NCI-H146 treated with DMSO at 0.1 percent for 48 hours (cell line): ENCODE results near the gene CDHR2.
A peak's percentile ranks its signal among the peaks of the same experiment; 100 is the strongest.

Experiments
- DNase-seq: peaks from one replicate; lab custom pipeline; 2025; ENCODE audit not compliant: unreplicated experiment; lab: John Stamatoyannopoulos, UW

Gene CDHR2

GRCh38 chr5:176616511-176616910 is 67.4 kb downstream of the CDHR2 start:
- DNase-seq = no peak

GRCh38 chr5:176618783-176619182 is 69.6 kb downstream of the CDHR2 start:
- no peak for DNase-seq

GRCh38 chr5:176619203-176619568 is 70.0 kb downstream of the CDHR2 start:
- DNase-seq = peak; percentile 70

GRCh38 chr5:176619569-176620332 is 70.6 kb downstream of the CDHR2 start:
- no peak for DNase-seq

GRCh38 chr5:176620333-176620981 is 71.3 kb downstream of the CDHR2 start:
- no peak for DNase-seq

- no peak for DNase-seq
Measured at GRCh38 chr5:176621661-176622079, 72.5 kb downstream of the CDHR2 start.

- no peak for DNase-seq
Measured at GRCh38 chr5:176624142-176624541, 75.0 kb downstream of the CDHR2 start.

GRCh38 chr5:176624938-176625337 is 75.8 kb downstream of the CDHR2 start:
- no peak for DNase-seq

- DNase-seq = no peak
Measured at GRCh38 chr5:176625512-176625911, 76.4 kb downstream of the CDHR2 start.

GRCh38 chr5:176625966-176626875 is 77.1 kb downstream of the CDHR2 start:
- DNase-seq = no peak

- DNase-seq = no peak
Measured at GRCh38 chr5:176626876-176627236, 77.7 kb downstream of the CDHR2 start.

GRCh38 chr5:176627582-176627981 is 78.4 kb downstream of the CDHR2 start:
- DNase-seq = no peak

- no peak for DNase-seq
Measured at GRCh38 chr5:176628406-176629228, 79.5 kb downstream of the CDHR2 start.

GRCh38 chr5:176629317-176629852 is 80.2 kb downstream of the CDHR2 start:
- no peak for DNase-seq

- DNase-seq = peak; percentile 28
Measured at GRCh38 chr5:176629853-176630680, 80.9 kb downstream of the CDHR2 start, which contains the start of the genes EIF4E1B and SNCB. EIF4E1B (plus strand) TSS chr5:176630675; CDS start chr5:176642788, 12,113 bp downstream. SNCB (minus strand) TSS chr5:176630534; CDS start chr5:176629654, 880 bp downstream.

- DNase-seq = no peak
Measured at GRCh38 chr5:176630681-176631222, 81.6 kb downstream of the CDHR2 start.

- DNase-seq = no peak
Measured at GRCh38 chr5:176631383-176632200, 82.5 kb downstream of the CDHR2 start.

- DNase-seq = no peak
Measured at GRCh38 chr5:176632745-176633144, 83.6 kb downstream of the CDHR2 start.
